MG63 (cell line): Measurements from ENCODE around the gene MBNL3. TPM values are rescaled to one million over a fixed set of nuclear protein-coding genes. Genes with fewer than 3 reads are reported as not detected.

Experiments
- DNase-seq: peaks from one replicate; pipeline ENCODE4 v3.0.0-alpha.2; 2020
- H3K27me3 ChIP-seq: fragments of 250-450 bp; sonication (Bioruptor Pico); 2 replicates; pipeline ENCODE4 v1.5.1; 2020; ENCODE audit warnings: mild to moderate bottlenecking, moderate library complexity
- H3K36me3 ChIP-seq: fragments of 250-450 bp; sonication (Bioruptor Pico); 2 replicates; pipeline ENCODE4 v1.5.1; 2020; ENCODE audit warnings: mild to moderate bottlenecking, moderate library complexity
- H3K4me3 ChIP-seq: fragments of 250-450 bp; sonication (Bioruptor Pico); 2 replicates; pipeline ENCODE4 v1.5.1; 2020; ENCODE audit warnings: mild to moderate bottlenecking, moderate library complexity
- H3K9me3 ChIP-seq: fragments of 250-450 bp; sonication (Bioruptor Pico); 2 replicates; pipeline ENCODE4 v1.5.1; 2020; ENCODE audit warnings: mild to moderate bottlenecking, moderate library complexity
- total RNA-seq: library from RNA; depleted of rRNA; stranded (reverse); fragments of >200 nt; shearing (Covaris generic); gene quantifications from 2 replicates; pipeline ENCODE4 v1.2.3, GENCODE V29; 2014; ENCODE audit warnings: low replicate concordance

Gene MBNL3
- total RNA-seq, 1 experiment from 2014 or later = 1.4 TPM

DNA sequence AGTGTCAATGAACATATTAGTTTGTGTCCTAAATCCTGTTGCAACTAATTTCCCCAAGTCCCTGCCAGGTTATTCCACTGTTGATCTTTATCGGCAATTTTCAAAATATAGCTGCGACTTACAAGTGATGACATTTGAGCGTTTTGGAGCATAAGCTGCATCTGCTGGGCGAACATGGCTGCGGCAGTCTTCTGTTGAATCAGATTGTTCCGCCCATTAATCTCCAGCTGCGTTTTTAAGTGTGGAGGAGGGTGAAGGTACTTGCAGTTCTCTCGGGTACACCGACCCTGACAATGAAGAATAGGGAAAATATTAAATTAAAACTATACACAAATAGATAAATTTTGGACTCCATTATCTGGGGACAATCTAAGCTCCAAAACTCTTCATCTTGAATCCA is 82.7 kb downstream of the MBNL3 start:
- H3K36me3 ChIP-seq = no peaks in the 10 kb centered on the region
- H3K9me3 ChIP-seq = no peaks in the 10 kb centered on the region

DNA sequence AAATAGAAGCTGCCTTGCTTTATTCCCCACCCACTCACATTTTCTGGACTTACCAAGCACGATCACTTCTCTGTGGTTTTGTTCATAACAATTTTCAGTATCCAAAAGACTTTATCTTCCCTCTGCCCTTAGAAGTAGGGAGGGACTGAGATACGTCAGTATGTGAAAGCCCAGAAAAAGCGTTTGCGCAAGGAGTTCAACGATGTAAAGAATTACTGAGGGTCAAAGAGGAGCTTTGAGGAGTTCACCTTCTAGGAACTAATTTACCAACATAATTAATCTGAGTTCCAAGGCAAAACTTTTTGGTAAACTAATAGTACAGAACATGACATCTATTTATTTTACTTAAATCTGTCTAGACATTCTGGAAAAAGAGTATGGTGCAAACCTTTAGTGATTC is 84.6 kb downstream of the MBNL3 start:
- H3K27me3 ChIP-seq = no peaks in the 10 kb centered on the region
- H3K36me3 ChIP-seq = no peaks in the 10 kb centered on the region
- DNase-seq = no peak
- H3K9me3 ChIP-seq = no peaks in the 10 kb centered on the region
- H3K4me3 ChIP-seq = no peak overlapping the region

More for the DNA sequence above, 82.7 kb downstream of the MBNL3 start:
- Histone ChIP-seq H3K27me3 (no peaks in the 10 kb centered on the region), H3K4me3 (no peak overlapping the region)
- no peak for DNase-seq

DNA sequence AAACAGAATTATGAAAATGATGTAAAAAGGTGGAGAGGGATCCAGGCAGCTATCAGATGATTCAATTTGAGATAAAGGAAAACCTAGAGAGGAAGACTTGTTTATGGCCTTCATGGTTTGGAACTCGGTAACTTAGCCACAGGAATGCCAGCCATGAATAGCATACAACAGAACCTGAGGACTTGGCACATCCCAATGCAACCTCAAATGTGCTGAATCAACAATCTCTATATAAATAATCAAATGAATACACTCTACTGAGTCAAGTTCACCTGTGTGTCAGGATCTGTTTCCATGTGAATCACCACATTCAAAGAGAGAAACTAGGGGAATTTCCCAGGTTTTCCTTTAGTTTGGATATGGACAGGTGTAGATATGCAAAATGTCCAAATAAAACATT is 86.9 kb downstream of the MBNL3 start:
- Histone ChIP-seq H3K9me3 (no peaks in the 10 kb centered on the region), H3K4me3 (no peak overlapping the region), H3K27me3 (no peaks in the 10 kb centered on the region), H3K36me3 (no peaks in the 10 kb centered on the region)
- DNase-seq = no peak

DNA sequence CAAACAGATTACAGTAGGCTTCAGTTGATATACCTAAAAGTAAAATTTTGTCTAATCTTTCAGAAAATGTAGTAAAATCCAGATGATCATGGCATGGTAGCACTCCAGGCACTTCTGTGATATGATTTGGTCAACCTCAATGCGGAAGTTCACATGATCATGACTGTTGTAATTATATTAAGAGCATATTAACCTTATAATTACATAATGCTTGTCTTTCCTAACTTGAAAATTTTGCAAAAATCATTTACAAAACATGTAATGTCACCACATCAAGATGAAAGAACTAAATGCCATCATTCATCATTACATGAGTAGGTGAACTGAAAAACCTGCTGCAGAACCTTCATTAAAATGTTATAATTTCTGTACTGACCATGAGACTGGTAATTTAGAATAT is 88.1 kb downstream of the MBNL3 start:
- Histone ChIP-seq H3K27me3 (no peaks in the 10 kb centered on the region), H3K9me3 (no peaks in the 10 kb centered on the region), H3K4me3 (no peak overlapping the region), H3K36me3 (no peaks in the 10 kb centered on the region)
- DNase-seq = no peak

DNA sequence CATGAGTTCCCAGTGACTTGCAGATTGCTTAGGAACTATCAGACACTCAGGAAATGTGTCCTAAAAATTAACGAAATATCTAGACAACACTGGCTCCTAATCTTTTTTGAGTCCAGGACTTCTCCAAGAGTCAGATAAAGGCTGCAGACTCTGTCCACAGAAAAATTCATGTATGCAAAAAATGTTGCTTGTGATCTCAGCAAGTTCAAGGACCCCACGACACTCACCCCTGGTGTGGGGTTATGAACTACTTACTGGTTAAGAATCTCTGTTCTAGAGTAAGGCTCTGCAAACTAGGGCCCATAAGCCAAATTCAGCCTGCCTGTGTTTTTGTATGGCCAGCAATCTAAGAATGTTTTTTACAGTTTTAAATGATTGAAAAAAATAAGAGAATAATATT is 93.2 kb downstream of the MBNL3 start:
- no peaks in the 10 kb centered on the region for H3K9me3 ChIP-seq
- no peaks in the 10 kb centered on the region for H3K36me3 ChIP-seq
- no peaks in the 10 kb centered on the region for H3K27me3 ChIP-seq
- H3K4me3 ChIP-seq = no peak overlapping the region
- DNase-seq = no peak

DNA sequence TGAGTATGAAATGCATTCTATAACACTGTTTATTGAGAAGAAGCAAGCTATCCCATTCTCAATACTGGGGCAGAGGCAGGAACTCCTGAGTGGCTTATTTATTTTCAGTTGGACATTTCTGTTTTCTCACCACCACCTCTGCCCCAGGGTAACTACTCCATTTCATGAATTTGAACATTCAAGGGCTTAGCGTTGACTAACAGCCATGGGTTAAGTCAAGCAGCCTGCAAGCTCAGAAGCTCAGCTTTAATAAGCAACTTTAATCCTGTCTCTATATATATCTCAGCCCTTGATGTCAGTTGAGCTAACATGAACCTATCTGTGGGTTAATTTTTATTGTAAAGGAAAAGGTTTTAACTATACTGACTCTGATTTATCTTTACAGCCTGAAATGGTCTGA is 93.8 kb downstream of the MBNL3 start:
- no peaks in the 10 kb centered on the region for H3K36me3 ChIP-seq
- no peak for DNase-seq
- H3K4me3 ChIP-seq = no peak overlapping the region
- no peaks in the 10 kb centered on the region for H3K9me3 ChIP-seq
- H3K27me3 ChIP-seq = no peaks in the 10 kb centered on the region

DNA sequence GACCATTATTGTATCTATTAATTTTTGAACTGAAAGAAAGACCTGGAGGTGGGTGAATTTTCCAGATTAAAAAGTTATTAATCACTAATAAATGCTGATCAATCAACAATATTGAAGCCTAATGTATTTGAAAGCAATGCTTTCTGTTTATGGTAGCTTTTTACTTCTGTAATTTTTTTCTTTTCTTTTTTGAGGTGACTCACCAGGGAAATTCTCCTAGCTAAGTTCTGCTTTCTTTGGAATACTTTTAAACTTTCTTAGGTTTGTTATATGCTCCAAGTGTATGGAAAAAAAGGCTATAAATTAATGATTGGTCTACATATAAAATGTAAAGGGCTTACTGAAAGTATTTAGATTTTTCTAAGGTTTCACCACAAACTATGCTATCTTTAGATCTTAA is 94.2 kb downstream of the MBNL3 start:
- Histone ChIP-seq H3K36me3 (no peaks in the 10 kb centered on the region), H3K9me3 (no peaks in the 10 kb centered on the region), H3K27me3 (no peaks in the 10 kb centered on the region), H3K4me3 (no peak overlapping the region)
- no peak for DNase-seq

DNA sequence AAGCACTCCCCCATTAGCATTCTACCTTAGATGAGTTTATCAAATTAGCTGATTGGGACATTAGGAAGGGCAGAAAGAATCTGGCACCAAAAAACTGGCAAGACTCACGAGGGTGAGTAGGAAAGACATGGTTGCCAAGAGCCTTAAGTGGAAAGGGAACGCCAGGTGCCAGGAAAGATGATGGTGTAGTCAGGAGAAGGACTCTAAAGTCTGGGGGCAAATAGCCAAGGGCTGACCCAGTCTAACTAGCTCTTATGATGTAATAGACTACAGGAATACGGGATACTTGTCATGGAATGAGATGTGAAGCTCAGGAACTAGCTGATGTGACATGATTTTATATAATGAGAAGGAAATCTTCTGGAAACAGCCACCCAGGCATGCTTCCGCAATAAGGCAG is 94.8 kb downstream of the MBNL3 start:
- no peaks in the 10 kb centered on the region for H3K36me3 ChIP-seq
- H3K4me3 ChIP-seq = no peak overlapping the region
- no peaks in the 10 kb centered on the region for H3K27me3 ChIP-seq
- no peaks in the 10 kb centered on the region for H3K9me3 ChIP-seq
- DNase-seq = peak; percentile 2

DNA sequence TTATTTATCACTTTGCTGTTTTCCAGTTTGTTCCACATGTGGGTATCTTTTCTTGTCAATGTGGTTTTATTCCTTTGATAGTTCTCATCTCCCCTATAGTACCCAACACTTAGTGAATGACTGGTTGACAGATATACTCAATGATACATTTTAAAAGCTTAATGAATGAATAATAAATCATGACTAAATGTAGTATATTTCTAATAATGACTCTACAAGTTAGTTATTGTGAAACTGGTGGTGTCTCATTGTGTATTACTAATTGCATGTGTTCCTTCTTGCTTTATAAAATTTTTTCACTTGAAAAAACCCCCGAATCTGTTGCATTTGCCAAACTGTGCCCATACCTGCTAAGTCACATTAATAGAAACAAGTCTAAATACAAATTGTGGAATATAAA is 95.4 kb downstream of the MBNL3 start:
- Histone ChIP-seq H3K9me3 (no peaks in the 10 kb centered on the region), H3K27me3 (no peaks in the 10 kb centered on the region), H3K4me3 (no peak overlapping the region), H3K36me3 (no peaks in the 10 kb centered on the region)
- no peak for DNase-seq

DNA sequence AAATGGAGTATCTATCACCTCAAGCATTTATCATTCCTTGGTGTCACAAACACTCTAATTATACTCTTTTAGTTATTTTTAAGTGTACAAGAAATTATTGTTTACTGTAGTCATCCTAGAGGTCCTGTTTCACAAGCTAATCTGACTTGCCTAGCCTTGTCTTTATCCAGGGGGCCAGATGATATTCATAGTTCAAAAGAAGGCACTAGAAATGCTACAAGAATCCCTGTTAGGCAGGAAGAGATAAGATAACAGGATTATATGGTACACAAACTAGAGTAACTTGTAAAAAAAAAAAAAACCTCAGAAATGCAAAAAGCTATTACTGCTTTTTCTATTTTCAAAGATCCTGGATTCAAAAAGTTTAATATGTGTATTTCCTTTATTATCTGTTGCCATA is 95.8 kb downstream of the MBNL3 start:
- Histone ChIP-seq H3K36me3 (no peaks in the 10 kb centered on the region), H3K9me3 (no peaks in the 10 kb centered on the region), H3K27me3 (no peaks in the 10 kb centered on the region), H3K4me3 (no peak overlapping the region)
- no peak for DNase-seq

DNA sequence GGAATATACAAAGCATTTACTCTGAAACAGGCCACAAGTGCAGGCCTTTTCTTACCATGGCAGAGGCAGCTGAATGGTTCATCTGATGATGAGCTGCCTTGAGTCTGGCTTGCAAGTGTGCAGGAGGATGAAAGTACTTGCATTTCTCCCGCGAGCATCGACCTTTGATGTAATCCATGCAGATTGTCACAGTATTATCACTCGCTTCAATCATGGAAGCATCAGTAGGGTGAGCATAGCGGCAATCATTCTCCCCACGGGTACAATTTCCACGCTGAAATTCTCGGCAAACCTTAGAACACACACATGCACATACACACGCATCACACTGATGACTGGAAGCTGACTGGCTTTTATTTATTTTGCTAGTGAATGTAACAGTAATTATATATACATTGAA is 98.0 kb downstream of the MBNL3 start:
- no peaks in the 10 kb centered on the region for H3K36me3 ChIP-seq
- no peak for DNase-seq
- H3K27me3 ChIP-seq = no peaks in the 10 kb centered on the region
- no peak overlapping the region for H3K4me3 ChIP-seq
- H3K9me3 ChIP-seq = no peaks in the 10 kb centered on the region

DNA sequence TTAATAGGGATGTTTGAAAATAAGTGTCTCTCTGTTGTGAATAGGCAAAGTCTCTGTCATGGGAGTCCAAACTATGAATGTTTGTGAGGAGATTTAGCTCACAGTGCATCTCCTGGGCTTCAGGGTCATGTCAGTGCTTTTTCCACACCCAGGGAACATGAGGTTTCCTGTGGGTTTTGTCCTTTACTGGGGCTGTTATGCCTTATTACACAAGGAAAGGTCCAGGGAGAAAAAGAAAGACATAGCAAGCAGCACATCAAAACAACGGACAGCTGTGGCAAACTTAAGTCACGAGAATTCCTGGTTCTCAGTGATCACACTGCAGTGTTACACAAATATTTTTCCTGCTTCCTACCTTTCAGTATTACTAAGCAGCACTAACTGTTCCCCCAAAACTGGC is 99.4 kb downstream of the MBNL3 start:
- Histone ChIP-seq H3K27me3 (no peaks in the 10 kb centered on the region), H3K36me3 (no peaks in the 10 kb centered on the region), H3K4me3 (no peak overlapping the region), H3K9me3 (no peaks in the 10 kb centered on the region)
- DNase-seq = no peak

DNA sequence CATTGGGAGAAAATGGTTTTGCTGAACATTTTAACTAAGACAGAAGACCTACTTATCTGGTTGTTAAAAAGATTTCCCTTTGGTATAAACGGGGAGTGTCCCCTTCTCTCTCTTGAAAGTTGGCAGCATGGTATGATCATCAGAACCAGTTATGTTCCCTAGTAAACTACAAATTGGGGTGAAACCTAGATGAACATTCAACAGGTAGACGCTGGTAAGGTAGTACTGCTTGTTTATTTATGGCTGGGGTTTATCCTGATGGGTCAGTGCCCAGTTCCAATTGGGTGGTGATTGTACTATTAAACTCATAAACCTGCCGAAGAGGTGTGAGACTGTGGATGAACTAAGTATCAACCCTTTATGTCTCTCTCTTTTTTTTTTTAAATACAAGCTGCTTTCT is 100.5 kb downstream of the MBNL3 start:
- Histone ChIP-seq H3K36me3 (no peaks in the 10 kb centered on the region), H3K4me3 (no peak overlapping the region), H3K9me3 (no peaks in the 10 kb centered on the region), H3K27me3 (no peaks in the 10 kb centered on the region)
- no peak for DNase-seq

DNA sequence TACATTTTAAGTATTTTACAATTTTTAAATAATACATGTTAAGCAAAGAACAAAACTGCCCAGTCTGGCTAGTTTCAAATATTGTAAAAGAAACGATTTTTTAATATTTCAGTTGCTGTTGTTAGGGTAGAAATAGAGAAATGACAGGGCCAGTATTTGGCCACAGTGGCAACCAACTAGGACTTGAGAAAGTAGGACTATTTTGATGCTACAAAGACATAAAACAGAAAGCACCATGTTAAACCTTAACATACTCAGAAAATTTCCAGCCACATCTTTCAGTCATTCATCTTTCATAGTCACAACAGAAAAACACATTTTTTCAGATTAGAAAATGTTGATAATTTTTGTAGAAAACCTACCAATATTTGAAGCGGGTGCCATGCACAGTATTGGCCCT is 104.5 kb downstream of the MBNL3 start:
- DNase-seq = no peak
- Histone ChIP-seq H3K36me3 (no peaks in the 10 kb centered on the region), H3K27me3 (no peaks in the 10 kb centered on the region), H3K9me3 (no peaks in the 10 kb centered on the region), H3K4me3 (no peak overlapping the region)

DNA sequence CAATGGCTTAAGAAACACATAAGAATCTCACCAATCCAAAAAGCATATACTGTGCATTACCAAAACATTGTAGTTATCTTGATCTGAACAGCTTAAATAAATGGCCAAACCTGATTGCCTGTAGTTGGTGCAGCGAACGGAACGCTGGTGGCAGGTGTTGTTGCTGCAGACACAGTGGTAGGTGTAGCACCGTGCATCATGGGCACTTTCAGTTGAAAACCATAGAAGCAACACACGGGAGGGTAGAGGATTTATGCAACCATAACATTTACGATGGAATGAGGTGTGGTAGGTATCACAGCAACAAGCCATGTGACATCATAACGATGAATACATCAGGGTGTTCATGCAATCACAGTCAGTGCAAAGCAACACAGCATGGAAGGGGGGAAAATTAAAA is 106.8 kb downstream of the MBNL3 start:
- Histone ChIP-seq H3K4me3 (no peak overlapping the region), H3K9me3 (no peaks in the 10 kb centered on the region), H3K36me3 (no peaks in the 10 kb centered on the region), H3K27me3 (no peaks in the 10 kb centered on the region)
- no peak for DNase-seq

DNA sequence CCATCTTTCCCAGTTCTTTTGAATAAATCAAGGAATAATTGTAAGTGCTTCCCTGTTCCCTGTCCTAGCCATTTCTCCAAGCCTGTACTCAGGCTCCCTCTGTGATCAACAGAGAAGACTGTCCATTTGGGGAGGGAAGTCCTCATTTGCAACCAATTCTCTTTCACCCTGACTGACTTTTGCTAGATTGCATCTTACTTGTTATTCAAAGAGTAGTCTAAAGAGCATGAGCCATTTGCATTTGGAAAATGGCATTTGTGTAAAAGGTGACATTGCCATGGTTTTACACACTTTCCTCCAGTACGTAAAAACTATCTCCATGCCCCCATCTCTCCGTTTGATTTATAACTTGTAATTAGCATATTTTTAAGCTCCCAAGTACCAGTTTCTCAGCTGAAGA is 110.6 kb downstream of the MBNL3 start:
- no peak for DNase-seq
- no peaks in the 10 kb centered on the region for H3K9me3 ChIP-seq
- H3K36me3 ChIP-seq = no peaks in the 10 kb centered on the region
- H3K27me3 ChIP-seq = no peaks in the 10 kb centered on the region
- H3K4me3 ChIP-seq = no peak overlapping the region

DNA sequence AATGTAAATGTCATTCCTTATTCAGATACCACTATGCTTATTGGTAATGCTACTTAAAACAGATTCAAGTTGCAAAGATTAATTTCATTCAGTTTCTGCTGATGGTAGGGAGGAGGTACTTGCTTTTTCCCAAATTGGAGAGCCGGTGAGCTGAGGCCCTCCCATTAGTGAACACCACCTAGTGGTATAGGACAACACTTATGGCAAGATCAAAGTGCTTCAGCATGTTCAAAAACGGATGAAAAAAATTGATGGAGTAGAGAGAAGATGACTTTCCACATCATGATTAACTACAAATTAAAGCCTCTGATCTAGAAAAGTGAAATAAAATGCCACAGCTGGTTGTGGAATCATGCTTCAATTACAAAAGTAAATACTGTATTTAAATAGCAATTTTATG is 112.9 kb downstream of the MBNL3 start:
- DNase-seq = no peak
- no peak overlapping the region for H3K4me3 ChIP-seq
- no peaks in the 10 kb centered on the region for H3K9me3 ChIP-seq
- no peaks in the 10 kb centered on the region for H3K36me3 ChIP-seq
- no peaks in the 10 kb centered on the region for H3K27me3 ChIP-seq

DNA sequence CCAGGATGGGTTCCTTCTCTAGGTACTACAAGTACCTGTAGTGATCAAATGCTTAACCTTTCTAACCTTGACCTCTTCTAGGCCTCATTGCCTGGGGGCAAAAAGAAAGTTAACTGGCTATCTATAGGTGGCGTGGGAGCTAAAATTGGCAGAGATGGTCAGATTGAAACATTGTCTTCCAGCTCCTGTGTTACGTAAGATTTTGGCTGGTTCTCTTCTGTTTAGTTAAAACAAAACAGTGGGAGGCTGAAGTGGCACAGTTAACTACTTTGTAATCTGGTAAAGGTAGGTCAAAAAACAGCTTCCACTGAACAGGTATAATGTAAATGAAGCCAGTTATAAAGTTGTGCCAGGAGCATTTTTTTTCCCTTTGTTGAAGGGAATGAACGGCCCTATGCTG is 115.2 kb downstream of the MBNL3 start:
- peak; percentile 1 for DNase-seq
- Histone ChIP-seq H3K36me3 (no peaks in the 10 kb centered on the region), H3K4me3 (no peak overlapping the region), H3K9me3 (no peaks in the 10 kb centered on the region), H3K27me3 (no peaks in the 10 kb centered on the region)

DNA sequence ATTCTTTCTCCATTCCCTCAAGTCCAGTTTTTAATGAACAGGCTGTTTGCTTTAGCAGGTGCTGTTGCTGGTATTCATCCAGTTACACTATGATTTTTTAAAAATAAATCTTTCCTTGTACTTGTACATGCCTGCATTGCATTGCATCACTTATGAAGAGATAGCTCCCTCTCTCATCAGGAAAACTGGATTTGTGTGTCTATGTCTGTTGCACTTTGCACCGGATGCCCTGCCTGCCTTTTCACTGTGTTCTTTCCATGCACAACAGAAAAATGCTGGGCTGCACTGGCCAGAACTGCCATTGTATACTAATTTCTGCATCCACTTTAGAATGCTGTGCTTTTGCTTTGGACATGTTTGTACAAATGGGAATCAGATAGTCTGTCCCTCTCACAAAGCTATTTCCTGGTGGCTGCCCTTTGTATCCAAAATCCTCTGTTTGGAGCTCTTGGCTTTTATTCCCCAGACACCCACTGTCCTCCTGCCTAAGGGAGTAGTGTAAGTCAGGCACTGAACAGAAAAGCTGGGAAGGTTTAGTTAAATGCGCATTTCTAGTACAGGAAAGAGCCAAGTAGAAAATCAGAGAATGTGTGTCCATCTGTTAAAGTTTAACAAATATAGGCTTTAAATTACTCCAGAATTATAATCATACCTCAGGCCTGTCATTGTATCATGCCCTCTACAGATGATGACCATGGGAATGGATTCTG is 119.1 kb downstream of the MBNL3 start:
- DNase-seq = no peak
- H3K4me3 ChIP-seq = no peak overlapping the region
- H3K27me3 ChIP-seq = no peaks in the 10 kb centered on the region
- H3K9me3 ChIP-seq = no peaks in the 10 kb centered on the region
- H3K36me3 ChIP-seq = no peaks in the 10 kb centered on the region
